Pancreas (tissue), 10 donors: ENCODE measurements around the gene IL12A. TPM values are rescaled to one million over a fixed set of nuclear protein-coding genes. Genes with fewer than 3 reads are reported as not detected.

Experiments used
- ATAC-seq, 4 donors: fragments of 200-7000 bp; cut with Tn5 transposase; one replicate each; pipeline versions ENCODE4 v1.8.0 to v1.9.1; 2020; ENCODE audit warnings: mild to moderate bottlenecking in 4 of 4, moderate library complexity in 4 of 4
- DNase-seq, 6 donors: peaks; one replicate each; pipeline ENCODE4 v3.0.0-alpha.2; 2020
- FAIRE-seq: peaks from 2 replicates; lab custom pipeline; 2012; peaks lifted over from hg19 to GRCh38; lab: Jason Lieb, UNC
- H3K27ac ChIP-seq, 4 donors: fragments of 200-600 bp; sonication (generic); 1 replicate in 3 of 4; 2 replicates in 1 of 4; pipeline versions ENCODE4 v1.5.0 to v1.8.0; 2020
- H3K27me3 ChIP-seq, 4 donors: fragments of 200-600 bp; one replicate each; pipeline ENCODE4 v1.8.0; 2021
- H3K36me3 ChIP-seq, 3 donors: fragments of 200-600 bp; sonication (generic) in 1 of 3; one replicate each; pipeline versions ENCODE4 v1.5.0 to v1.8.0; 2020 to 2021
- H3K4me1 ChIP-seq, 3 donors: fragments of 200-600 bp; one replicate each; pipeline ENCODE4 v1.8.0; 2021
- H3K4me3 ChIP-seq, 4 donors: fragments of 200-600 bp; sonication (generic) in 2 of 4; one replicate each; pipeline versions ENCODE4 v1.5.0 to v1.8.0; 2020 to 2021
- H3K9me3 ChIP-seq, 4 donors: fragments of 200-600 bp; one replicate each; pipeline ENCODE4 v1.8.0; 2021
- WGBS, 2 donors: extraction: QIAGEN DNeasy Blood & Tissue Kit; methylation state at CpG; one replicate each; pipeline ENCODE4 v1.1.7; 2013; 5-methylcytosine and 5-hydroxymethylcytosine counted together
- intact Hi-C, 3 donors: fragments of 100-400 bp; cut with DNase I; formaldehyde crosslinking; loops; one replicate each; pipeline versions ENCODE4 v1.11.1 to v1.14.2; 2022
- polyA plus RNA-seq, 2 donors: library from polyadenylated mRNA; stranded (reverse); fragments of 200-250 nt; gene quantifications; one replicate each; pipeline ENCODE4 v1.2.3, GENCODE V29; 2013
- total RNA-seq, 6 donors: library from RNA; stranded (reverse); fragmentation: NEBNext Ultra II Directional in 4 of 6; extraction: Animal tissue kit (Norgen Biotek cat#: 25700) in 4 of 6; gene quantifications; one replicate each; pipeline versions ENCODE4 v1.2.1 to v1.2.4, GENCODE V29; 2021 to 2023
- TF ChIP-seq, protein P1 (sequence below), 4 donors: fragments of 200-600 bp; sonication (generic) in 3 of 4; IDR thresholded peaks; one replicate each; pipeline versions ENCODE4 v1.5.0 to v1.8.0; 2021; ENCODE audit warnings: antibody characterized with exemption in 4 of 4
- donor health status: healthy with polysubstance abuse.
- donor health status: DM: no; HTN: no; CAD: no; lungs with moderate emphysema.
- donor health status: DM: no; HTN: no; CAD: no.
- donor health status: control.
- donor health status: control.
- donor health status: Bipolar disorder and iron deficiency.
- donor health status: DM: yes; HTN: yes; CAD: no.
- donor health status: DM: no; HTN: no; CAD: no.
- donor health status: DM: no; HTN: no; CAD: no.
- donor health status: DM: yes; HTN: yes; CAD: no.

Gene IL12A
- total and polyA plus RNA-seq, 8 donors = 0.08 to 2.2 (median 0.54) TPM

- TF ChIP-seq, protein P1, sequence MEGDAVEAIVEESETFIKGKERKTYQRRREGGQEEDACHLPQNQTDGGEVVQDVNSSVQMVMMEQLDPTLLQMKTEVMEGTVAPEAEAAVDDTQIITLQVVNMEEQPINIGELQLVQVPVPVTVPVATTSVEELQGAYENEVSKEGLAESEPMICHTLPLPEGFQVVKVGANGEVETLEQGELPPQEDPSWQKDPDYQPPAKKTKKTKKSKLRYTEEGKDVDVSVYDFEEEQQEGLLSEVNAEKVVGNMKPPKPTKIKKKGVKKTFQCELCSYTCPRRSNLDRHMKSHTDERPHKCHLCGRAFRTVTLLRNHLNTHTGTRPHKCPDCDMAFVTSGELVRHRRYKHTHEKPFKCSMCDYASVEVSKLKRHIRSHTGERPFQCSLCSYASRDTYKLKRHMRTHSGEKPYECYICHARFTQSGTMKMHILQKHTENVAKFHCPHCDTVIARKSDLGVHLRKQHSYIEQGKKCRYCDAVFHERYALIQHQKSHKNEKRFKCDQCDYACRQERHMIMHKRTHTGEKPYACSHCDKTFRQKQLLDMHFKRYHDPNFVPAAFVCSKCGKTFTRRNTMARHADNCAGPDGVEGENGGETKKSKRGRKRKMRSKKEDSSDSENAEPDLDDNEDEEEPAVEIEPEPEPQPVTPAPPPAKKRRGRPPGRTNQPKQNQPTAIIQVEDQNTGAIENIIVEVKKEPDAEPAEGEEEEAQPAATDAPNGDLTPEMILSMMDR (IDR thresholded peaks at IDR 0.05) = no peak
- no peaks in the 10 kb centered on the region for H3K4me1 ChIP-seq
- H3K36me3 ChIP-seq = no peaks in the 10 kb centered on the region
- DNase-seq = no peak
- intact Hi-C loops = no loop called here
- 84 to 87% methylated on average over 4 of the region's 4 CpGs for WGBS, 2 donors
- no peaks in the 10 kb centered on the region for H3K9me3 ChIP-seq
- no peaks in the 10 kb centered on the region for H3K27me3 ChIP-seq
- FAIRE-seq = no peak
- no peak overlapping the region for H3K27ac ChIP-seq
- ATAC-seq = no peak
- no peak overlapping the region for H3K4me3 ChIP-seq
Measured at GRCh38 chr3:160020057-160020711, 31.5 kb downstream of the IL12A start.

GRCh38 chr3:160022068-160022467, 33.4 kb downstream of the IL12A start:
- H3K36me3 ChIP-seq = no peaks in the 10 kb centered on the region
- 62 to 64% methylated on average over 9 of the region's 9 CpGs for WGBS, 2 donors
- ATAC-seq (no peak), DNase-seq (no peak), FAIRE-seq (no peak)
- H3K27ac ChIP-seq = no peak overlapping the region
- no peak overlapping the region for H3K4me3 ChIP-seq
- H3K4me1 ChIP-seq = no peaks in the 10 kb centered on the region
- no peaks in the 10 kb centered on the region for H3K27me3 ChIP-seq
- TF ChIP-seq, protein P1 (IDR thresholded peaks at IDR 0.05) = no peak
- intact Hi-C loops = no loop called here
- H3K9me3 ChIP-seq = no peaks in the 10 kb centered on the region

- Histone ChIP-seq H3K9me3 (no peaks in the 10 kb centered on the region), H3K4me1 (no peaks in the 10 kb centered on the region), H3K4me3 (no peak overlapping the region), H3K27ac (no peak overlapping the region), H3K36me3 (no peaks in the 10 kb centered on the region), H3K27me3 (no peaks in the 10 kb centered on the region)
- intact Hi-C loops = no loop called here
- WGBS, 2 donors = 74 to 89% methylated on average over 1 of the region's 1 CpG
- TF ChIP-seq, protein P1 (IDR thresholded peaks at IDR 0.05) = no peak
- no peak for FAIRE-seq
- no peak for DNase-seq
- no peak for ATAC-seq
Measured at GRCh38 chr3:160023476-160023875, 34.8 kb downstream of the IL12A start.

- peak in 1 of 6 donors; percentile 15 for DNase-seq
- 67 to 71% methylated on average over 6 of the region's 6 CpGs for WGBS, 2 donors
- H3K36me3 ChIP-seq = no peaks in the 10 kb centered on the region
- H3K9me3 ChIP-seq = no peaks in the 10 kb centered on the region
- intact Hi-C loops = no loop called here
- H3K4me3 ChIP-seq = no peak overlapping the region
- no peaks in the 10 kb centered on the region for H3K27me3 ChIP-seq
- peak; percentile 49 to 69 (median 60) for ATAC-seq
- no peak for FAIRE-seq
- H3K27ac ChIP-seq = no peak overlapping the region
- no peaks in the 10 kb centered on the region for H3K4me1 ChIP-seq
- TF ChIP-seq, protein P1 (IDR thresholded peaks at IDR 0.05) = no peak
Measured at GRCh38 chr3:160027541-160028195, 39.0 kb downstream of the IL12A start.

- ATAC-seq = no peak
- Histone ChIP-seq H3K36me3 (no peaks in the 10 kb centered on the region), H3K4me1 (peaks cover 0 to 4% (median 0%) of the 10 kb centered on the region in 3 donors), H3K27me3 (no peaks in the 10 kb centered on the region), H3K27ac (no peak overlapping the region), H3K9me3 (no peaks in the 10 kb centered on the region), H3K4me3 (no peak overlapping the region)
- FAIRE-seq = no peak
- WGBS, 2 donors = 94 to 95% methylated on average over 1 of the region's 1 CpG
- no peak for DNase-seq
- intact Hi-C loops = loop anchor here in 1 of 3 donors (10.0 kb wide), 1 partner anchor 379 kb away; no protein-coding TSS in a partner anchor
- TF ChIP-seq, protein P1 (IDR thresholded peaks at IDR 0.05) = no peak
Measured at GRCh38 chr3:160035757-160036156, 47.1 kb downstream of the IL12A start.
